Breast epithelium (tissue), 4 donors: ENCODE data around the gene RHOB. TPM values are rescaled to one million over a fixed set of nuclear protein-coding genes. Genes with fewer than 3 reads are reported as not detected.
A peak's percentile ranks its signal among the peaks of the same experiment; 100 is the strongest.

ENCODE experiments used
- DNase-seq, 2 donors: peaks; one replicate each; pipeline ENCODE4 v3.0.0-alpha.2; 2019; ENCODE audit warnings: low spot score in 2 of 2
- H3K27ac ChIP-seq, 2 donors: fragments of 200-600 bp; sonication (generic) in 1 of 2; one replicate each; pipeline ENCODE4 v1.5.1; 2016 to 2019; ENCODE audit warnings: mild to moderate bottlenecking in 1 of 2
- H3K27me3 ChIP-seq, 2 donors: fragments of 200-600 bp; sonication (generic) in 1 of 2; one replicate each; pipeline versions ENCODE4 v1.5.1 to v1.6.0; 2017 to 2019; ENCODE audit warnings: control low read depth in 1 of 2, mild to moderate bottlenecking in 1 of 2
- H3K36me3 ChIP-seq: fragments of 200-600 bp; one replicate; pipeline ENCODE4 v1.5.1; 2019
- H3K4me1 ChIP-seq, 2 donors: fragments of 200-600 bp; sonication (generic); one replicate each; pipeline ENCODE4 v1.5.1; 2016 to 2019; ENCODE audit warnings: control low read depth in 1 of 2
- H3K4me3 ChIP-seq, 3 donors: fragments of 200-600 bp; sonication (generic); 1 replicate in 2 of 3; 2 replicates in 1 of 3; pipeline ENCODE4 v1.5.1; 2016 to 2019; ENCODE audit warnings: mild to moderate bottlenecking in 3 of 3, moderate library complexity in 2 of 3
- H3K9me3 ChIP-seq, 2 donors: fragments of 200-600 bp; sonication (generic) in 1 of 2; one replicate each; pipeline ENCODE4 v1.5.1; 2016 to 2019; ENCODE audit warnings: control low read depth in 1 of 2
- CTCF ChIP-seq, 3 donors: fragments of 450-650 bp; IDR thresholded peaks; one replicate each; pipeline ENCODE4 v1.5.1; 2016 to 2017; ENCODE audit warnings: antibody characterized with exemption in 3 of 3, mild to moderate bottlenecking in 3 of 3, moderate library complexity in 3 of 3
- POLR2A ChIP-seq: fragments of 450-650 bp; IDR thresholded peaks from one replicate; pipeline ENCODE4 v1.6.1; 2016; ENCODE audit warnings: antibody characterized with exemption, mild to moderate bottlenecking, moderate library complexity
- POLR2AphosphoS5 ChIP-seq, 3 donors: sonication (generic); formaldehyde crosslinking; IDR thresholded peaks; one replicate each; pipeline ENCODE4 v1.6.1; 2017; ENCODE audit warnings: antibody characterized with exemption in 3 of 3
- intact Hi-C: fragments of 100-400 bp; cut with DNase I; formaldehyde crosslinking; loops from one replicate; pipeline ENCODE4 v1.15.1; 2023; ENCODE audit warnings: low total_unique reads
- total RNA-seq, 3 donors: library from RNA; depleted of rRNA; stranded (reverse); fragments of >200 nt; gene quantifications; one replicate each; pipeline ENCODE4 v1.1.0, GENCODE V29; 2016

RHOB gene
- total RNA-seq, 3 donors from 2014 or later = 643 to 1,178 (median 772) TPM

GRCh38 chr2:20436716-20437470 lies 10.0 kb upstream of the RHOB start:
- no peak overlapping the region for H3K4me3 ChIP-seq
- H3K27me3 ChIP-seq = no peaks in the 10 kb centered on the region
- intact Hi-C loops = loop anchor here (1.0 kb wide), 1 partner anchor 204 kb away; no protein-coding TSS in a partner anchor
- H3K27ac ChIP-seq = no peak overlapping the region
- no peak for DNase-seq
- no peaks in the 10 kb centered on the region for H3K9me3 ChIP-seq
- no peaks in the 10 kb centered on the region for H3K36me3 ChIP-seq
- TF ChIP-seq POLR2AphosphoS5 (IDR thresholded peaks at IDR 0.05) (no peak), POLR2A (no peak), CTCF (IDR thresholded peaks at IDR 0.05) (no peak)
- H3K4me1 ChIP-seq = no peaks in the 10 kb centered on the region

- Histone ChIP-seq H3K27me3 (no peaks in the 10 kb centered on the region), H3K27ac (peak overlapping the region; percentile 76 to 85), H3K4me1 (no peaks in the 10 kb centered on the region), H3K4me3 (peak overlapping the region in 1 of 3 donors; percentile 34), H3K36me3 (no peaks in the 10 kb centered on the region), H3K9me3 (no peaks in the 10 kb centered on the region)
- TF ChIP-seq CTCF (IDR thresholded peaks at IDR 0.05) = peak in 1 of 3 donors; percentile 6
- peak; percentile 42 to 75 (median 71) for TF ChIP-seq POLR2AphosphoS5 (IDR thresholded peaks at IDR 0.05)
- TF ChIP-seq POLR2A = peak; percentile 26
- no peak for DNase-seq
- intact Hi-C loops = no loop called here
Observed at GRCh38 chr2:20438334-20439192, 8.3 kb upstream of the RHOB start.

GRCh38 chr2:20439193-20439475 lies 7.7 kb upstream of the RHOB start:
- no peak for DNase-seq
- intact Hi-C loops = no loop called here
- no peaks in the 10 kb centered on the region for H3K4me1 ChIP-seq

GRCh38 chr2:20439503-20439902 lies 7.4 kb upstream of the RHOB start:
- Histone ChIP-seq H3K27me3 (no peaks in the 10 kb centered on the region), H3K4me1 (no peaks in the 10 kb centered on the region), H3K9me3 (no peaks in the 10 kb centered on the region), H3K27ac (peak overlapping the region in 1 of 2 donors; percentile 85), H3K4me3 (no peak overlapping the region), H3K36me3 (no peaks in the 10 kb centered on the region)
- no peak for DNase-seq
- TF ChIP-seq CTCF (IDR thresholded peaks at IDR 0.05) (peak in 1 of 3 donors; percentile 17), POLR2A (no peak), POLR2AphosphoS5 (IDR thresholded peaks at IDR 0.05) (peak in 1 of 3 donors; percentile 29)
- intact Hi-C loops = no loop called here

More at GRCh38 chr2:20439193-20439475, 7.7 kb upstream of the RHOB start:
- TF ChIP-seq POLR2AphosphoS5 (IDR thresholded peaks at IDR 0.05) (no peak), CTCF (IDR thresholded peaks at IDR 0.05) (no peak), POLR2A (no peak)
- Histone ChIP-seq H3K4me3 (no peak overlapping the region), H3K9me3 (no peaks in the 10 kb centered on the region), H3K36me3 (no peaks in the 10 kb centered on the region), H3K27ac (peak overlapping the region; percentile 76 to 85), H3K27me3 (no peaks in the 10 kb centered on the region)
